ENCODE data around the gene NRG2. TPM values are rescaled to one million over a fixed set of nuclear protein-coding genes. Genes with fewer than 3 reads are reported as not detected.

The NRG2 gene
- total RNA-seq, 4 donors from 2014 or later = 2.5 to 21.2 (median 4.5) TPM; not detected in 1

DNA sequence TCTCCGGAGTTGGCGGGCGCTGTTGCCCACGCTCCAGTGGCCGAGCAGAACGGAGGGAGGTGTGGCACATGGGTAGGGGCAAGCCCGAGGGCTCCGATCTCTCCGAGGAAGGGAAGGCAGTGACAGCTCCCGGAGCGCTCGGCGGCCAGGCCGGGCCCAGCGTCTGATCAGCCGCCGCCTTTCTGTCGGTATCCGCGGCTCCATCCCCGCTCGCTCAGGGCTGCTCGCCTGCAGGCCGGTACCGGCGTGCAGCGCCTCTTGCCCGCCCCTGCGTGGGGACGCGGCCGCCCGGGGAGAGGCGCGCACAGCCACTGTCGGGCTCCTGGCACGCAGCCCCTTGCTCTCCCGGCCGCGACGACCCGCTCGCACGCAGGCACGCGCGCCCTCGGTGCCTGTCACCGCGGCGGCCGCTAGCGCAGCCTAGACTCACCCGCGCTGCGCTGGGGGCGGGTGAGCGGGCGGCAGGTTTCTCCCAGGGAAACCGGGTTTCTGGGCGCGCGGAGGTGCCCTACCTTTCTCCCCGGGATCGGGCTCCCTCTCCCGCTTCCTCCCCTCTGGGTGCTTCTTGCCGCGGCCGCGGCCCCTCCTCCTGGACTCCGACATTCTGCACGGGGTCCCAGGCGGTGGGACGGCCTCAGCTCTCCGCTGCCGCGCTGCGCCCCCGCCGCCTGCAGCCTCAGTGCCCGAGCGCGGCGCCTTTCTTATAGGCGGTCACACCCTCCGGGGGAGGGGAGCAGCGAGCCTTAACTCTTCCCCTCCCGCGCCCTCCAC, 139.1 kb downstream of the NRG2 start:
- peak overlapping the region; percentile 28 to 44 for H3K4me3 ChIP-seq
- no peaks in the 10 kb centered on the region for H3K36me3 ChIP-seq
- DNase-seq = no peak
- no peak overlapping the region for H3K27ac ChIP-seq
- TF ChIP-seq POLR2A (IDR thresholded peaks at IDR 0.05) (peak in 1 of 2 donors; percentile 45), CTCF (IDR thresholded peaks at IDR 0.05) (no peak)
- intact Hi-C loops (cut with DNase I; ENCODE audit: low total_unique reads) = no loop called here
- peaks cover 0 to 11% of the 10 kb centered on the region in 2 donors for H3K27me3 ChIP-seq
- no peaks in the 10 kb centered on the region for H3K9me3 ChIP-seq
- H3K4me1 ChIP-seq = peaks cover 0 to 15% of the 10 kb centered on the region in 2 donors

- intact Hi-C loops (cut with DNase I; ENCODE audit: low total_unique reads) = no loop called here
- Histone ChIP-seq H3K27me3 (peaks cover 0 to 11% of the 10 kb centered on the region in 2 donors), H3K9me3 (no peaks in the 10 kb centered on the region), H3K27ac (no peak overlapping the region), H3K4me1 (peaks cover 0 to 15% of the 10 kb centered on the region in 2 donors), H3K4me3 (peak overlapping the region; percentile 28 to 44), H3K36me3 (no peaks in the 10 kb centered on the region)
- no peak for DNase-seq
- TF ChIP-seq POLR2A (IDR thresholded peaks at IDR 0.05) = no peak
- TF ChIP-seq CTCF (IDR thresholded peaks at IDR 0.05) = no peak
Observed at GRCh38 chr5:139903450-139903794, 139.7 kb downstream of the NRG2 start.

GRCh38 chr5:139901986-139902385, 141.1 kb downstream of the NRG2 start:
- DNase-seq = no peak
- Histone ChIP-seq H3K4me1 (peaks cover 0 to 15% of the 10 kb centered on the region in 2 donors), H3K9me3 (no peaks in the 10 kb centered on the region), H3K27me3 (peaks cover 0 to 11% of the 10 kb centered on the region in 2 donors), H3K4me3 (no peak overlapping the region), H3K36me3 (no peaks in the 10 kb centered on the region), H3K27ac (no peak overlapping the region)
- intact Hi-C loops (cut with DNase I; ENCODE audit: low total_unique reads) = no loop called here
- no peak for TF ChIP-seq CTCF (IDR thresholded peaks at IDR 0.05)
- TF ChIP-seq POLR2A (IDR thresholded peaks at IDR 0.05) = no peak

DNA sequence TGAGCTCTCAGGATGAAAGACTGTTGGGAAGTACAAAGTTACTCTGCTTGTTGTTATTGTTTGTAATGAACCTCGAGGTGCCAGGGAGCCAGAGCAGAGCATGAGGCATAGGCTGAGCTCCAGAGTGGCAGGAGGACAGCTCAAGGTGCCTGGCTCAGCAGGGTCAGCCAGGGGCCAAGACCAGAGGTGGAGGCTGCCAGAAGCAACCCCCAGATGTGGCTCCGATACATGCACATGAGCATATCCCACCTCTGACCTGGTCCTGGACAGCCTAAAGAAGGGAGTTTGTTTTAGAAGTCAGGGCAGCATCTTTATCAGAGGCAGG, 141.9 kb downstream of the NRG2 start:
- TF ChIP-seq POLR2A (IDR thresholded peaks at IDR 0.05) = no peak
- TF ChIP-seq CTCF (IDR thresholded peaks at IDR 0.05) = no peak

DNA sequence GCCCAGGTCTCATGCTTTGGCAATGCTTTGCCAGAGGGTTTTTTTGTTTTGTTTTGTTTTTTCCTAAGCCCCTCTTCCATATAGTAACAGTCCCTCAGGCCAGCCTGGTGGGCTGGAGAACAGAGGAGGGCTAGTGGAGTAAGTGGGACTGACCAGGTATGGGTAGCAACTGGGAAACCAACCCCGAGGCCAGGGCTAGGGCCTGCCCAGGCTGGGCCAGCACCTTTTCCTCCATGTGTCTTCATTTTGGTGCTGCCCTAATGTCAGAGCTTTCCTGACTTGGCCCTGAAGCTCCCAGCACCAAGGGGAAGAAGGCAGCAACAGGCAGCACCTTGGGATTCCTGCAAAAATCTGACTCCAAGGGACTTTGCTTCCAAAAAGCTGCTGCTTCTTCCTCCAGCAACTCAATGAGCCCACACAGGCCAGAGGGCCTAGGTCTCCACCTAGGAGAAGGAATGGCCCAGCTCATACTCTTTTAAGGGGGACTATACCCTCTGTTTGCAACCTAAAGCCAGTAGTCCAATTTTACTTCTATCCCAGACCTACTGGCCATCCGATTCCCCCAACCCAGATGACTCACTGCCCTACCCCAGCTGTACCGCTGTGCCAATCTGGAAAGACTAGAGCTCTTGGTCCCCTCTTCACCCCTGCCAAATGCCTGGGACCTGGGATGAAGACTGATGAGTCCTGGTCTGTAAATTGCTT, 142.4 kb downstream of the NRG2 start:
- Histone ChIP-seq H3K9me3 (no peaks in the 10 kb centered on the region), H3K4me3 (no peak overlapping the region), H3K27me3 (peaks cover 0 to 11% of the 10 kb centered on the region in 2 donors), H3K27ac (no peak overlapping the region), H3K36me3 (no peaks in the 10 kb centered on the region), H3K4me1 (peaks cover 0 to 15% of the 10 kb centered on the region in 2 donors)
- intact Hi-C loops (cut with DNase I; ENCODE audit: low total_unique reads) = no loop called here
- no peak for TF ChIP-seq CTCF (IDR thresholded peaks at IDR 0.05)
- no peak for TF ChIP-seq POLR2A (IDR thresholded peaks at IDR 0.05)
- no peak for DNase-seq

More for the DNA sequence above, 141.9 kb downstream of the NRG2 start:
- H3K27ac ChIP-seq = no peak overlapping the region
- intact Hi-C loops (cut with DNase I; ENCODE audit: low total_unique reads) = no loop called here
- H3K9me3 ChIP-seq = no peaks in the 10 kb centered on the region
- H3K4me1 ChIP-seq = peaks cover 0 to 15% of the 10 kb centered on the region in 2 donors
- no peak for DNase-seq
- peaks cover 0 to 11% of the 10 kb centered on the region in 2 donors for H3K27me3 ChIP-seq
- no peak overlapping the region for H3K4me3 ChIP-seq
- no peaks in the 10 kb centered on the region for H3K36me3 ChIP-seq

All from uterus (tissue), 4 donors.